AG04450 (cell line): Measurements from ENCODE around the gene SLC22A7. TPM values are rescaled to one million over a fixed set of nuclear protein-coding genes. Genes with fewer than 3 reads are reported as not detected.

Experiments
- CTCF ChIA-PET: fragments of 300-600, 350-600 bp; formaldehyde crosslinking; extraction: SDS; loops from one replicate; lab custom pipeline; 2022; ENCODE audit warnings: antibody characterized with exemption, inconsistent platforms; lab: Charles Lee
- POLR2A ChIA-PET: fragments of 350-600 bp; formaldehyde crosslinking; extraction: SDS; loops from one replicate; lab custom pipeline; 2021; ENCODE audit warnings: antibody characterized with exemption, inconsistent platforms; lab: Yijun Ruan, JAX
- DNase-seq: peaks from one replicate; pipeline ENCODE4 v3.0.0-alpha.2; 2011; ENCODE audit warnings: low read depth, low spot score
- H3K27ac ChIP-seq: one replicate; pipeline ENCODE4 v1.5.1; 2012; ENCODE audit warnings: low read depth, low read length, control low read depth
- H3K27me3 ChIP-seq: one replicate; pipeline ENCODE4 v1.6.0; 2012; ENCODE audit warnings: low read length; ENCODE audit not compliant: control insufficient read depth, insufficient read depth
- H3K4me3 ChIP-seq: 2 replicates; pipeline ENCODE4 v1.5.1; 2011; ENCODE audit warnings: mild to moderate bottlenecking, low read depth, low read length, control low read depth
- H3K9me3 ChIP-seq: 2 replicates; pipeline ENCODE4 v1.5.1; 2012; ENCODE audit warnings: low read length; ENCODE audit not compliant: control insufficient read depth, insufficient read depth
- polyA plus RNA-seq: library from polyadenylated mRNA; depleted of rRNA; stranded (reverse); fragments of >200 nt; gene quantifications from 2 replicates; pipeline ENCODE4 v1.2.3, GENCODE V29; 2011
- TF ChIP-seq, protein P1 (sequence below): IDR thresholded peaks from 2 replicates; pipeline ENCODE4 v1.5.1; 2011; ENCODE audit warnings: low read depth, low read length, control low read depth, inconsistent platforms

SLC22A7 gene
- polyA plus RNA-seq, 1 experiment = not detected

GRCh38 chr6:43269273-43270007 is 28.6 kb upstream of the SLC22A7 start:
- CTCF ChIA-PET = interaction anchor here (1.3 to 2.1 kb wide), 3 partner anchors 40 to 237 kb away, joined by 3 to 6 read pairs (median 6); partner anchors contain the start of gene DNPH1

DNA sequence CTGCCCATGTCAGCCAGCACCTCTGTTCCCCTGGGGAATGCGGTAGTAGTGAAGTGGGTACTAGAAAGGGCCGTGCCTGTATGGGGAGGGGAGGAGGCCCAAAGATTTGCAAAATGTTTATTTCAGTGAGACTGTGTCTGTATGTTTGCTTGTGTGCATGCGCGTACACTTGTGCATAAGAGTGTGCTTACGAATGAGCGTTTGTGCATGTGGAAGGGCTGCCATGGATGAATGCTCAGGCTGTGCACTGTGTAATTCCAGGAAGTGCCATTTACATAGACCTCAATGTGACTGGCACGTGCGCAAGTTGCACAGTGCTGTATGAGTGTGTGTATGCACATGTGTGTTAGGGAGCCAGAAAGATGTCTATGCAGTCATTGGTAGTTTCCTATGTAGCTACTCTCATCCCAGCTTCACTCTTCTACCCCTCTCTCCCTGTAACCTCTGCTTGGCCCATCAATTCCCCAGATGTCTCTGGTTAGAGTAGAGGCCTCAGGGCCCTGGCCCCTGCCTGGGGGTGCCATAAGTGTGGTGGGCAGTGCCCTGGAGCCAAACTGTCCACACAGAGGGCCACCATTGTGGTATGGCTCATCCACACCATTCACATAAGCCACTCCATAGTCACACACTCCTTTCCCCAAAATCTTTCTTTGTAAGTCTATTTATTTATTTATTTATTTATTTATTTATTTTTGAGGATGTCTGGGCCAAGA is 26.8 kb upstream of the SLC22A7 start:
- H3K9me3 ChIP-seq = no peaks in the 10 kb centered on the region
- H3K27ac ChIP-seq = no peak overlapping the region
- DNase-seq = no peak
- ChIA-PET POLR2A (interaction anchor here (0.6 kb wide), 1 partner anchor 84 kb away, joined by 4 read pairs; no protein-coding TSS in a partner anchor), CTCF (interaction anchor here (0.7 kb wide), 1 partner anchor 156 kb away, joined by 3 read pairs; the partner anchor contains the start of gene ABCC10)
- H3K4me3 ChIP-seq = no peak overlapping the region
- peaks cover 76% of the 10 kb centered on the region for H3K27me3 ChIP-seq
- TF ChIP-seq, protein P1, sequence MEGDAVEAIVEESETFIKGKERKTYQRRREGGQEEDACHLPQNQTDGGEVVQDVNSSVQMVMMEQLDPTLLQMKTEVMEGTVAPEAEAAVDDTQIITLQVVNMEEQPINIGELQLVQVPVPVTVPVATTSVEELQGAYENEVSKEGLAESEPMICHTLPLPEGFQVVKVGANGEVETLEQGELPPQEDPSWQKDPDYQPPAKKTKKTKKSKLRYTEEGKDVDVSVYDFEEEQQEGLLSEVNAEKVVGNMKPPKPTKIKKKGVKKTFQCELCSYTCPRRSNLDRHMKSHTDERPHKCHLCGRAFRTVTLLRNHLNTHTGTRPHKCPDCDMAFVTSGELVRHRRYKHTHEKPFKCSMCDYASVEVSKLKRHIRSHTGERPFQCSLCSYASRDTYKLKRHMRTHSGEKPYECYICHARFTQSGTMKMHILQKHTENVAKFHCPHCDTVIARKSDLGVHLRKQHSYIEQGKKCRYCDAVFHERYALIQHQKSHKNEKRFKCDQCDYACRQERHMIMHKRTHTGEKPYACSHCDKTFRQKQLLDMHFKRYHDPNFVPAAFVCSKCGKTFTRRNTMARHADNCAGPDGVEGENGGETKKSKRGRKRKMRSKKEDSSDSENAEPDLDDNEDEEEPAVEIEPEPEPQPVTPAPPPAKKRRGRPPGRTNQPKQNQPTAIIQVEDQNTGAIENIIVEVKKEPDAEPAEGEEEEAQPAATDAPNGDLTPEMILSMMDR = no peak

More at GRCh38 chr6:43269273-43270007, 28.6 kb upstream of the SLC22A7 start:
- Histone ChIP-seq H3K27ac (no peak overlapping the region), H3K4me3 (peak overlapping the region; percentile 44), H3K9me3 (no peaks in the 10 kb centered on the region), H3K27me3 (peaks cover 60% of the 10 kb centered on the region)
- no peak for DNase-seq
- POLR2A ChIA-PET = no interaction called here
- TF ChIP-seq, protein P1 = no peak

DNA sequence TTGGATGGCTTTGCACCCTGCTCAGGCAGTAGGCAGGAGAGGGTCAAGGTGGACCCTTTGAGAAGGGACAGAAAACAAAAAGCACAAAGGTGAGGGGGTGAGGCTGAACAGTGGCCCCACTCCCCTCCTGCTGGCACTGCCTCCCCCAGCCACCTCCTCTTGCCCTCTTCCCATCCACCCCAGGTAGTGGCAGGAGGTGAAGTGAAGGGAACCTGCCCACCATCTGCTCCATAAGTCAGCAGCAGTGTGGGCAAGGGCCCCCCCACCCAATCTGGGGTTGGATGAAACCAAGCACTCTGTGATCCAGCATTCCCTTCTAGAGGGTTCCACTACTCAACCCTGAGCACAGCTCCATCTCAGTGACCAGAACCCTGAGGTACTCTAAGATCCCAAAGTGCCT is 26.1 kb upstream of the SLC22A7 start:
- no peak for DNase-seq
- no peak overlapping the region for H3K4me3 ChIP-seq
- POLR2A ChIA-PET = interaction anchor here (0.6 kb wide), 1 partner anchor 84 kb away, joined by 4 read pairs; no protein-coding TSS in a partner anchor
- CTCF ChIA-PET = interaction anchor here (0.7 kb wide), 1 partner anchor 155 kb away, joined by 3 read pairs; the partner anchor contains the start of gene ABCC10
- H3K27ac ChIP-seq = no peak overlapping the region
- H3K27me3 ChIP-seq = peaks cover 75% of the 10 kb centered on the region
- no peaks in the 10 kb centered on the region for H3K9me3 ChIP-seq
- TF ChIP-seq, protein P1 = no peak

GRCh38 chr6:43273707-43274106 is 24.4 kb upstream of the SLC22A7 start:
- ChIA-PET POLR2A (no interaction called here), CTCF (interaction anchor here (1.4 kb wide), 1 partner anchor 62 kb away, joined by 4 read pairs; no protein-coding TSS in a partner anchor)
- Histone ChIP-seq H3K4me3 (no peak overlapping the region), H3K27me3 (peaks cover 62% of the 10 kb centered on the region), H3K9me3 (no peaks in the 10 kb centered on the region), H3K27ac (no peak overlapping the region)
- no peak for DNase-seq
- TF ChIP-seq, protein P1 = no peak
